Measurements from ENCODE around the gene YY1AP1. TPM values are rescaled to one million over a fixed set of nuclear protein-coding genes. Genes with fewer than 3 reads are reported as not detected.
A peak's percentile ranks its signal among the peaks of the same experiment; 100 is the strongest.

YY1AP1 gene
- total RNA-seq, 4 donors from 2014 or later, result 61.7 to 172 (median 94.6) TPM

GRCh38 chr1:155657463-155657862, 31.1 kb downstream of the YY1AP1 start:
- H3K4me1 ChIP-seq, result no peaks in the 10 kb centered on the region
- TF ChIP-seq POLR2A (IDR thresholded peaks at IDR 0.05), result no peak
- TF ChIP-seq, protein P1, sequence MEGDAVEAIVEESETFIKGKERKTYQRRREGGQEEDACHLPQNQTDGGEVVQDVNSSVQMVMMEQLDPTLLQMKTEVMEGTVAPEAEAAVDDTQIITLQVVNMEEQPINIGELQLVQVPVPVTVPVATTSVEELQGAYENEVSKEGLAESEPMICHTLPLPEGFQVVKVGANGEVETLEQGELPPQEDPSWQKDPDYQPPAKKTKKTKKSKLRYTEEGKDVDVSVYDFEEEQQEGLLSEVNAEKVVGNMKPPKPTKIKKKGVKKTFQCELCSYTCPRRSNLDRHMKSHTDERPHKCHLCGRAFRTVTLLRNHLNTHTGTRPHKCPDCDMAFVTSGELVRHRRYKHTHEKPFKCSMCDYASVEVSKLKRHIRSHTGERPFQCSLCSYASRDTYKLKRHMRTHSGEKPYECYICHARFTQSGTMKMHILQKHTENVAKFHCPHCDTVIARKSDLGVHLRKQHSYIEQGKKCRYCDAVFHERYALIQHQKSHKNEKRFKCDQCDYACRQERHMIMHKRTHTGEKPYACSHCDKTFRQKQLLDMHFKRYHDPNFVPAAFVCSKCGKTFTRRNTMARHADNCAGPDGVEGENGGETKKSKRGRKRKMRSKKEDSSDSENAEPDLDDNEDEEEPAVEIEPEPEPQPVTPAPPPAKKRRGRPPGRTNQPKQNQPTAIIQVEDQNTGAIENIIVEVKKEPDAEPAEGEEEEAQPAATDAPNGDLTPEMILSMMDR (IDR thresholded peaks at IDR 0.05), result no peak
- 41 to 47% methylated on average over 2 of the region's 2 CpGs for WGBS, 2 donors
- no peaks in the 10 kb centered on the region for H3K9me3 ChIP-seq
- no peak overlapping the region for H3K4me3 ChIP-seq (replicated peaks in 1 of 3)
- peak in 1 of 2 donors; percentile 3 for DNase-seq
- no peak overlapping the region for H3K27ac ChIP-seq
- no peaks in the 10 kb centered on the region for H3K27me3 ChIP-seq
- H3K36me3 ChIP-seq, result peaks cover 27 to 36% of the 10 kb centered on the region in 2 donors
- intact Hi-C loops (cut with DNase I), result no loop called here

GRCh38 chr1:155652951-155653350, 35.6 kb downstream of the YY1AP1 start:
- DNase-seq, result no peak
- Histone ChIP-seq H3K9me3 (no peaks in the 10 kb centered on the region), H3K27ac (no peak overlapping the region), H3K27me3 (no peaks in the 10 kb centered on the region), H3K4me1 (no peaks in the 10 kb centered on the region), H3K4me3 (replicated peaks in 1 of 3) (no peak overlapping the region), H3K36me3 (no peaks in the 10 kb centered on the region)
- TF ChIP-seq POLR2A (IDR thresholded peaks at IDR 0.05), result no peak
- TF ChIP-seq, protein P1 (IDR thresholded peaks at IDR 0.05), result no peak
- 74 to 91% methylated on average over 3 of the region's 3 CpGs for WGBS, 2 donors
- intact Hi-C loops (cut with DNase I), result no loop called here

GRCh38 chr1:155651861-155652661, 36.5 kb downstream of the YY1AP1 start:
- H3K4me1 ChIP-seq, result no peaks in the 10 kb centered on the region
- intact Hi-C loops (cut with DNase I), result no loop called here
- H3K9me3 ChIP-seq, result no peaks in the 10 kb centered on the region
- no peaks in the 10 kb centered on the region for H3K27me3 ChIP-seq
- WGBS, 2 donors, result 74 to 82% methylated on average over 3 of the region's 3 CpGs
- H3K4me3 ChIP-seq (replicated peaks in 1 of 3), result no peak overlapping the region
- no peaks in the 10 kb centered on the region for H3K36me3 ChIP-seq
- DNase-seq, result no peak
- TF ChIP-seq POLR2A (IDR thresholded peaks at IDR 0.05), result no peak
- TF ChIP-seq, protein P1 (IDR thresholded peaks at IDR 0.05), result no peak
- H3K27ac ChIP-seq, result no peak overlapping the region

GRCh38 chr1:155650231-155650757, 38.3 kb downstream of the YY1AP1 start:
- no peaks in the 10 kb centered on the region for H3K36me3 ChIP-seq
- TF ChIP-seq, protein P1 (IDR thresholded peaks at IDR 0.05), result no peak
- TF ChIP-seq POLR2A (IDR thresholded peaks at IDR 0.05), result no peak
- no peak overlapping the region for H3K27ac ChIP-seq
- H3K27me3 ChIP-seq, result no peaks in the 10 kb centered on the region
- 86 to 93% methylated on average over 7 of the region's 7 CpGs for WGBS, 2 donors
- no peak for DNase-seq
- no peaks in the 10 kb centered on the region for H3K4me1 ChIP-seq
- no peak overlapping the region for H3K4me3 ChIP-seq (replicated peaks in 1 of 3)
- intact Hi-C loops (cut with DNase I), result no loop called here
- H3K9me3 ChIP-seq, result no peaks in the 10 kb centered on the region

DNA sequence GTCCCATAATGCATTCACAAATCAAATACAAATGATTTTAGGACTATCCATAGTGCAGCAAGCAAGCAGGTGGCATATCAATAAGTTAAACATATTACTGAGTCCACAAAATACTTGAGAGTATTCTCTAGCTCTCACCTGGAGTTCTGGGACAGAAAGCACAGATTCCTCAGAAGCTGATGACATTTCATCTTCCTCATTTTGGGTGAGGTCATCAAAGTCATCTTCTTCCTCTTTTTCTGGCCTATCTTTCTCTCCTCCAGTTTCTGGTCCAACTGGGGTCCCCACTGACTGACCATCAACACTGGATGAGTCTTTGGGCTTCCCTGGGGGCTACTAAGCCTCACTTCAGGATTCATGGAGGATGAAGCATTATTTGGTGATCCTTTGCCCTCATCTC, 38.9 kb downstream of the YY1AP1 start:
- H3K4me1 ChIP-seq, result no peaks in the 10 kb centered on the region
- no peaks in the 10 kb centered on the region for H3K27me3 ChIP-seq
- TF ChIP-seq POLR2A (IDR thresholded peaks at IDR 0.05), result no peak
- TF ChIP-seq, protein P1 (IDR thresholded peaks at IDR 0.05), result no peak
- no peak overlapping the region for H3K27ac ChIP-seq
- no peaks in the 10 kb centered on the region for H3K9me3 ChIP-seq
- intact Hi-C loops (cut with DNase I), result no loop called here
- no peak overlapping the region for H3K4me3 ChIP-seq (replicated peaks in 1 of 3)
- DNase-seq, result no peak
- no peaks in the 10 kb centered on the region for H3K36me3 ChIP-seq

Measured in thyroid gland (tissue), 4 donors.